Ishikawa (cell line): Measurements from ENCODE around the gene ZNF839.

Source experiments
- CEBPB ChIP-seq: IDR thresholded peaks from 2 replicates; pipeline ENCODE4 v1.6.1; 2012
- CREB1 ChIP-seq: IDR thresholded peaks from 2 replicates; pipeline ENCODE4 v1.6.1; 2012; ENCODE audit warnings: low read depth
- EGR1 ChIP-seq: IDR thresholded peaks from 2 replicates; pipeline ENCODE4 v1.6.1; 2012
- EP300 ChIP-seq: IDR thresholded peaks from 2 replicates; pipeline ENCODE4 v1.6.1; 2012; ENCODE audit warnings: borderline replicate concordance
- FOXM1 ChIP-seq: IDR thresholded peaks from 2 replicates; pipeline ENCODE4 v1.6.1; 2012; ENCODE audit warnings: low read depth, borderline replicate concordance
- NFIC ChIP-seq: IDR thresholded peaks from 2 replicates; pipeline ENCODE4 v1.6.1; 2012
- TEAD4 ChIP-seq: IDR thresholded peaks from 2 replicates; pipeline ENCODE4 v1.6.1; 2012

- TF ChIP-seq FOXM1 (no peak), CREB1 (no peak), TEAD4 (no peak), EP300 (no peak), CEBPB (no peak), EGR1 (no peak), NFIC (no peak)
Observed at GRCh38 chr14:102315121-102315520, 4.4 kb upstream of the ZNF839 start.
